ENCODE results near the gene TACC2. TPM values are rescaled to one million over a fixed set of nuclear protein-coding genes. Genes with fewer than 3 reads are reported as not detected.

TACC2 gene
- total RNA-seq, 3 donors from 2014 or later = 26.1 to 30.5 (median 28.5) TPM

GRCh38 chr10:122245897-122246296 lies 256.9 kb downstream of the TACC2 start:
- no peak overlapping the region for H3K4me3 ChIP-seq
- intact Hi-C loops (cut with DNase I; ENCODE audit: low total_unique reads) = no loop called here
- H3K4me1 ChIP-seq = no peaks in the 10 kb centered on the region
- no peak overlapping the region for H3K27ac ChIP-seq
- no peaks in the 10 kb centered on the region for H3K36me3 ChIP-seq
- no peaks in the 10 kb centered on the region for H3K9me3 ChIP-seq
- TF ChIP-seq CTCF (IDR thresholded peaks at IDR 0.05) (no peak), POLR2A (IDR thresholded peaks at IDR 0.05) (no peak), POLR2AphosphoS5 (IDR thresholded peaks at IDR 0.05) (no peak)
- no peak for DNase-seq (ENCODE audit: low spot score in 2 of 2)
- H3K27me3 ChIP-seq = no peaks in the 10 kb centered on the region

DNA sequence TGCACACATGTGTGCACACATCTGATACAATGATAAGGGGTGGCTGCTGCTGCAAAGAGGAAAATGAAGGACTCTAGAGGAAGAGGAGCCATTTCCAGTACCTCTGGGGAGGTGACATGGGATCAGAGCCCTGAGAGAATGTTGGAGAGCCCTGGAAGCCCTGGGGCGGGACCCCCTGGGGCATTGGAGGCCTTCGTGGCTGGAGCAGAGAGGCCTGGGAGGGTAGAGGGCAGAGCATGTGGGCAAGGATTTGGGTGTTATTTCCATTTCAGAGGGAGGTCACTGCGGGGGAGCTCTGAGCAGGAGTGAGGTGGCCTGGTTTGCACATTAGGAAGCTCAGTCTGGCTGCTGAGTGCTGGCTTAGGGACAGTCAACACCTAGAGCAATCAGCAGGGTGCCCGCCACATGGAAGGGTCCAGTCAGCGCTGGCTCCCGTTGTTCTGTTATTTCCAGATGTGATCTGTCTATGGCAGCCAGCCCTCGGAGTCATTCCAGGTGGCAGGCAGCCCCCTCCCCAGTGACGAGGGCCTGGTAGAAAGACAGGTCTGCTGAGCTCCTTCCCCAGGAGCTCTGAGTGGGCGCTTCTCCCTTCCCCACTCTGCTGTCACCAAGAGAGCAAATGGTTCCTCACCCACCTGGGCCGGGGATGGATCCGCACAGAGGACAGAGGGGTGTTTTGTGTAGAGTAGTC lies 258.0 kb downstream of the TACC2 start:
- intact Hi-C loops (cut with DNase I; ENCODE audit: low total_unique reads) = no loop called here
- Histone ChIP-seq H3K4me3 (no peak overlapping the region), H3K4me1 (no peaks in the 10 kb centered on the region), H3K27ac (no peak overlapping the region), H3K36me3 (no peaks in the 10 kb centered on the region), H3K9me3 (no peaks in the 10 kb centered on the region), H3K27me3 (no peaks in the 10 kb centered on the region)
- TF ChIP-seq POLR2AphosphoS5 (IDR thresholded peaks at IDR 0.05) = no peak
- no peak for DNase-seq (ENCODE audit: low spot score in 2 of 2)

DNA sequence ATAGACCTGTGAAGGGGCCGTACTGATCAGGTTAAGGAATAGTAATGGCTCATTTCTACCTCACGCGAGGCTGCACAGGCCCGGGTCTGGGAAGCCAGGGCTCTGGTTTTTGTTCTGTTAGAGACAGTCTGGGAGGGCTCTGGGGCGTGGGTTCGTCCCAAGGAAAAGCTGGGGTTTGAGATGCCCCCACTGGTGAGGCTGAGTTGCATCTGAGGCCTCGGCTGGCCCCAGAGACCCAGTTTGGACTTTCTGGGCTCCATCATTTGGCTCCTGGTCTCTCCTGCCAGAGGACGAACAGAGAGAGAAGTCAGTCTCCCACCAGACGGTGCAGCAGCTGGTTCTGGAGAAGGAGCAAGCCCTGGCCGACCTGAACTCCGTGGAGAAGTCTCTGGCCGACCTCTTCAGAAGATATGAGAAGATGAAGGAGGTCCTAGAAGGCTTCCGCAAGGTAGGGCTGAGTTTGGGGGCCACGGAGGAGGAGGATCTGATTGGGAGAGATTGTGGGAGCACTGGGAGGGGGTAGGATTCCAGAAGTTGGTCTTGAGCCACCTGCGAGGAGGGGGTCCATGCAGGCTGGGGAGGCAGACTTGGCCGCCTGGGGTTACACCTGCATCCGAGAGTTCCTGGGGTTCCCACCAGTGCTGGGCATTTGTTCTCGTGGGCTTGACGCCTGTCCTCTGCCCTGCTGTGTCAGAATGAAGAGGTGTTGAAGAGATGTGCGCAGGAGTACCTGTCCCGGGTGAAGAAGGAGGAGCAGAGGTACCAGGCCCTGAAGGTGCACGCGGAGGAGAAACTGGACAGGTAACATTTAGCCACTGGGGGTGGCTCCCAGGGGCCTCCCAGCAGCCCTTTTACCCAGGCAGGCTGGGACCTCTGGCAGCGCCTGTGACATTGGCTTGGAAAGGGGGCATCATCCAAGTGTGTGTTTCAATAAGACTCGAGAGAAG lies 259.7 kb downstream of the TACC2 start:
- TF ChIP-seq CTCF (IDR thresholded peaks at IDR 0.05) = no peak
- TF ChIP-seq POLR2AphosphoS5 (IDR thresholded peaks at IDR 0.05) = no peak
- no peak for TF ChIP-seq POLR2A (IDR thresholded peaks at IDR 0.05)
- Histone ChIP-seq H3K9me3 (no peaks in the 10 kb centered on the region), H3K27ac (no peak overlapping the region), H3K27me3 (no peaks in the 10 kb centered on the region), H3K4me3 (no peak overlapping the region), H3K36me3 (no peaks in the 10 kb centered on the region), H3K4me1 (no peaks in the 10 kb centered on the region)
- intact Hi-C loops (cut with DNase I; ENCODE audit: low total_unique reads) = no loop called here
- DNase-seq (ENCODE audit: low spot score in 2 of 2) = no peak

DNA sequence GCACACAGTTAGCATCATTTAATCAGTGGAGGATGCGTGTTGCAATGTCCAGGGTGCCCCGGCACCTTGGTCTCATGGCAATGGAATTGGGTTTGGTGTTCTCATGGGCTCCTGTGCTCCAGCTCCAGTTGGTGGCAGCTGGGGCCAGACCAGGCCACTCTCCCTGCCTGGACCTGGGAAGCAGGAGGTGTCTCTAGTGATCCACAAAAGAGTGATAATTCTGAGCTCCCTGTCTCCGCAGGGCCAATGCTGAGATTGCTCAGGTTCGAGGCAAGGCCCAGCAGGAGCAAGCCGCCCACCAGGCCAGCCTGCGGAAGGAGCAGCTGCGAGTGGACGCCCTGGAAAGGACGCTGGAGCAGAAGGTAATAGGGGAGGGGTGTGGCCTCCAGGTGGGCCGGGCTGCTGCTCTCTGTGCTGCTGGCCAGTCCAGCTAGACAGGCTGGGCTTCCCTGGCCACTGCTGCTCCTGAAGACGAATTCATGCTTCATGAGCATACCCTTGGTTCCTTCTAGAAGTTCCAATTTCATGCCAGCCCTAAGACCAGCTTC lies 260.4 kb downstream of the TACC2 start:
- Histone ChIP-seq H3K4me1 (no peaks in the 10 kb centered on the region), H3K4me3 (no peak overlapping the region), H3K27me3 (no peaks in the 10 kb centered on the region), H3K36me3 (no peaks in the 10 kb centered on the region), H3K9me3 (no peaks in the 10 kb centered on the region), H3K27ac (no peak overlapping the region)
- TF ChIP-seq CTCF (IDR thresholded peaks at IDR 0.05) (no peak), POLR2A (IDR thresholded peaks at IDR 0.05) (no peak), POLR2AphosphoS5 (IDR thresholded peaks at IDR 0.05) (no peak)
- intact Hi-C loops (cut with DNase I; ENCODE audit: low total_unique reads) = no loop called here
- no peak for DNase-seq (ENCODE audit: low spot score in 2 of 2)

- H3K9me3 ChIP-seq = no peaks in the 10 kb centered on the region
- no peaks in the 10 kb centered on the region for H3K27me3 ChIP-seq
- no peak overlapping the region for H3K27ac ChIP-seq
- H3K36me3 ChIP-seq = no peaks in the 10 kb centered on the region
- TF ChIP-seq POLR2AphosphoS5 (IDR thresholded peaks at IDR 0.05) (no peak), CTCF (IDR thresholded peaks at IDR 0.05) (no peak), POLR2A (IDR thresholded peaks at IDR 0.05) (no peak)
- H3K4me1 ChIP-seq = no peaks in the 10 kb centered on the region
- intact Hi-C loops (cut with DNase I; ENCODE audit: low total_unique reads) = no loop called here
- no peak for DNase-seq (ENCODE audit: low spot score in 2 of 2)
- no peak overlapping the region for H3K4me3 ChIP-seq
Observed at GRCh38 chr10:122249991-122250750, 261.2 kb downstream of the TACC2 start.
